Activated gamma-delta T cell (primary cell): Measurements from ENCODE around the gene MAP3K19.
A peak's percentile ranks its signal among the peaks of the same experiment; 100 is the strongest.
"Not testable (repeated sequence)": the region's sequence is repeated elsewhere in the genome, so short reads cannot be mapped to it uniquely, and the experiment has no call there.

Experiments used
- DNase-seq: peaks from one replicate; lab custom pipeline; 2025; lab: John Stamatoyannopoulos, UW

The MAP3K19 gene

GRCh38 chr2:135050684-135051083 is 3.4 kb upstream of the MAP3K19 start:
- DNase-seq = no peak

GRCh38 chr2:135050132-135050531 is 2.9 kb upstream of the MAP3K19 start:
- no peak for DNase-seq

- no peak for DNase-seq
Measured at GRCh38 chr2:135048122-135048521, 875 bp upstream of the MAP3K19 start.

- no peak for DNase-seq
Measured at GRCh38 chr2:135043345-135043744, 3.9 kb downstream of the MAP3K19 start.

GRCh38 chr2:135037831-135038230 is 9.4 kb downstream of the MAP3K19 start:
- DNase-seq = no peak

- DNase-seq = not testable (repeated sequence)
Measured at GRCh38 chr2:135033216-135033615, 14.0 kb downstream of the MAP3K19 start.

GRCh38 chr2:135030826-135031225 is 16.4 kb downstream of the MAP3K19 start:
- no peak for DNase-seq

- DNase-seq = no peak
Measured at GRCh38 chr2:135029481-135030134, 17.6 kb downstream of the MAP3K19 start.

- no peak for DNase-seq
Measured at GRCh38 chr2:135023886-135024485, 23.3 kb downstream of the MAP3K19 start.

- DNase-seq = no peak
Measured at GRCh38 chr2:135022952-135023880, 24.0 kb downstream of the MAP3K19 start.

- DNase-seq = no peak
Measured at GRCh38 chr2:135021618-135022017, 25.6 kb downstream of the MAP3K19 start.

- DNase-seq = no peak
Measured at GRCh38 chr2:135011633-135012032, 35.6 kb downstream of the MAP3K19 start.

GRCh38 chr2:135010200-135010942 is 36.9 kb downstream of the MAP3K19 start:
- no peak for DNase-seq

- no peak for DNase-seq
Measured at GRCh38 chr2:135009339-135009738, 37.9 kb downstream of the MAP3K19 start.

GRCh38 chr2:135005753-135006152 is 41.5 kb downstream of the MAP3K19 start:
- no peak for DNase-seq

- peak; percentile 21 for DNase-seq
Measured at GRCh38 chr2:135004005-135004746, 43.1 kb downstream of the MAP3K19 start.

GRCh38 chr2:135002836-135003235 is 44.4 kb downstream of the MAP3K19 start:
- DNase-seq = no peak

- DNase-seq = no peak
Measured at GRCh38 chr2:134999521-134999920, 47.7 kb downstream of the MAP3K19 start.

GRCh38 chr2:134988994-134989605 is 58.1 kb downstream of the MAP3K19 start:
- DNase-seq = no peak

GRCh38 chr2:134985061-134985460 is 62.2 kb downstream of the MAP3K19 start:
- DNase-seq = no peak

GRCh38 chr2:134982603-134983002 is 64.6 kb downstream of the MAP3K19 start:
- no peak for DNase-seq
